HepG2 (cell line): ENCODE results near the gene LHPP. TPM values are rescaled to one million over a fixed set of nuclear protein-coding genes. Genes with fewer than 3 reads are reported as not detected.

Experiments used
- ATAC-seq: fragments of 200-7000 bp; cut with Tn5 transposase; 3 replicates; pipeline ENCODE4 v1.9.1; 2020; ENCODE audit warnings: mild to moderate bottlenecking, moderate library complexity
- BruUV-seq: library from RNA; stranded (reverse); fragments of 400-500 nt; replicated peaks from 2 replicates; lab custom pipeline; 2021; lab: Mats Ljungman, UMichigan
- CTCF ChIA-PET: fragments of 300-600 bp; formaldehyde crosslinking; extraction: SDS; loops from one replicate; lab custom pipeline; 2021; ENCODE audit warnings: low total read pairs, inconsistent platforms, low intra/inter-chr PET ratio; lab: Yijun Ruan, JAX
- POLR2A ChIA-PET: fragments of 350-600 bp; sonication (Branson Sonifier 250); formaldehyde crosslinking; loops from one replicate; lab custom pipeline; 2020; ENCODE audit warnings: antibody characterized with exemption, inconsistent platforms; lab: Yijun Ruan, JAX
- DNase-seq: peaks from one replicate; pipeline ENCODE4 v3.0.0-alpha.2; 2015; ENCODE audit warnings: low spot score
- FAIRE-seq: peaks from 3 replicates; lab custom pipeline; 2011; peaks lifted over from hg19 to GRCh38; lab: Jason Lieb, UNC
- H2AFZ ChIP-seq: one replicate; pipeline ENCODE4 v1.6.1; 2011; ENCODE audit warnings: low read length, inconsistent platforms
- H3K27ac ChIP-seq: fragments of 300-600 bp; 3 replicates; pipeline ENCODE4 v1.8.0; 2011; ENCODE audit warnings: mixed run types, mild to moderate bottlenecking, mixed read lengths, low read length, inconsistent platforms; ENCODE audit not compliant: insufficient read depth; ENCODE audit errors: extremely low read length
- H3K27me3 ChIP-seq, 2 experiments: fragments of 200-600 bp in 1 of 2; 2 replicates in 1 of 2; 3 replicates in 1 of 2; pipeline versions ENCODE4 v1.6.0 to v1.8.0; 2011; ENCODE audit warnings: low read length in 2 of 2, mild to moderate bottlenecking in 2 of 2, moderate library complexity in 2 of 2, inconsistent platforms in 1 of 2; ENCODE audit not compliant: insufficient read depth in 2 of 2, control insufficient read depth in 1 of 2
- H3K36me3 ChIP-seq, 2 experiments: fragments of 200-600 bp in 1 of 2; replicated peaks in 1 of 2; 2 replicates in 1 of 2; 3 replicates in 1 of 2; pipeline versions ENCODE4 v1.5.1 to v1.8.0; 2011; ENCODE audit warnings: low read length in 2 of 2, inconsistent platforms in 1 of 2; ENCODE audit not compliant: insufficient read depth in 2 of 2, control insufficient read depth in 1 of 2
- H3K4me1 ChIP-seq: 2 replicates; pipeline ENCODE4 v1.5.1; 2012; ENCODE audit warnings: low read length, inconsistent platforms; ENCODE audit not compliant: insufficient read depth
- H3K4me2 ChIP-seq: 2 replicates; pipeline ENCODE4 v1.6.0; 2011; ENCODE audit warnings: low read depth, low read length, inconsistent platforms
- H3K4me3 ChIP-seq, 3 experiments: fragments of 200-600 bp in 1 of 3; sonication (generic), shearing (Covaris generic) in 1 of 3; replicated peaks in 1 of 3; 2 replicates each; pipeline ENCODE4 v1.5.1; 2011 to 2016; ENCODE audit warnings: low read length in 3 of 3, inconsistent platforms in 2 of 3, low read depth in 2 of 3, mild to moderate bottlenecking in 2 of 3, control low read depth in 1 of 3, mixed read lengths in 1 of 3; ENCODE audit not compliant: insufficient read depth in 1 of 3
- H3K79me2 ChIP-seq: one replicate; pipeline ENCODE4 v1.6.1; 2011; ENCODE audit warnings: low read length, inconsistent platforms; ENCODE audit not compliant: insufficient read depth
- H3K9ac ChIP-seq: 2 replicates; pipeline ENCODE4 v1.6.0; 2011; ENCODE audit warnings: mild to moderate bottlenecking, low read depth, low read length, inconsistent platforms; ENCODE audit not compliant: insufficient read depth
- H3K9me3 ChIP-seq: 2 replicates; pipeline ENCODE4 v1.5.1; 2012; ENCODE audit warnings: mild to moderate bottlenecking, low read length
- H4K20me1 ChIP-seq: 2 replicates; pipeline ENCODE4 v1.6.0; 2011; ENCODE audit warnings: inconsistent platforms, mild to moderate bottlenecking, low read length, moderate library complexity; ENCODE audit not compliant: insufficient read depth
- CCDC6 ChIP-seq: sonication (generic); formaldehyde crosslinking; IDR thresholded peaks from 2 replicates; pipeline ENCODE4 v1.8.1; 2022; ENCODE audit warnings: mild to moderate bottlenecking, missing genetic modification reagents, moderate library complexity
- CEBPZ ChIP-seq: IDR thresholded peaks from 2 replicates; pipeline ENCODE4 v1.6.1; 2012; ENCODE audit warnings: low read length, improper control_type of control experiment
- ZBTB33 ChIP-seq: sonication (generic); formaldehyde crosslinking; IDR thresholded peaks from 2 replicates; pipeline ENCODE4 v1.4.0; 2020; ENCODE audit warnings: missing genetic modification reagents
- ZNF143 ChIP-seq: sonication (generic); formaldehyde crosslinking; IDR thresholded peaks from 2 replicates; pipeline ENCODE4 v1.4.0; 2020; ENCODE audit warnings: missing genetic modification reagents
- ZNF160 ChIP-seq: sonication (generic); formaldehyde crosslinking; IDR thresholded peaks from 2 replicates; pipeline ENCODE4 v1.8.0; 2022; ENCODE audit warnings: mild to moderate bottlenecking, inconsistent platforms, missing genetic modification reagents
- ZNF816 ChIP-seq: sonication (generic); formaldehyde crosslinking; IDR thresholded peaks from 2 replicates; pipeline ENCODE4 v1.8.0; 2022; ENCODE audit warnings: missing genetic modification reagents, mild to moderate bottlenecking, borderline replicate concordance
- WGBS: methylation state at CpG from one replicate; pipeline ENCODE4 v1.1.6; 2017; ENCODE audit warnings: low lambda C conversion rate; 5-methylcytosine and 5-hydroxymethylcytosine counted together
- in situ Hi-C: cut with HindIII; loops from 2 replicates; pipeline ENCODE4 v1.10.0; 2017; ENCODE audit warnings: low pct_unique_long_range_greater_than_20kb; ENCODE audit not compliant: extremely low pct_ligation_motif_present
- intact Hi-C: fragments of 100-400 bp; cut with micrococcal nuclease; formaldehyde crosslinking; loops from one replicate; pipeline ENCODE4 v1.10.0; 2022; ENCODE audit not compliant: unreplicated experiment
- polyA plus RNA-seq, 8 experiments: library from polyadenylated mRNA; depleted of rRNA in 3 of 8; stranded (reverse) in 7 of 8; unstranded in 1 of 8; fragments of >200 nt; fragmentation: Illumina TruSeq in 4 of 8; extraction: Trizol in 4 of 8; gene quantifications; 2 replicates each; pipeline versions ENCODE4 v1.2.1 to v1.2.3, GENCODE V29; 2011 to 2016; ENCODE audit warnings: low read depth in 4 of 8, missing spikeins in 1 of 8, mixed read lengths in 1 of 8; ENCODE audit not compliant: insufficient read depth in 1 of 8
- total RNA-seq, 5 experiments: library from RNA; depleted of rRNA; stranded (reverse); fragments of >200 nt; fragmentation: Illumina TruSeq; extraction: Trizol; gene quantifications; 2 replicates each; pipeline ENCODE4 v1.2.3, GENCODE V29; 2016; ENCODE audit warnings: low read depth in 1 of 5

The LHPP gene
- total and polyA plus RNA-seq, 2 of the 13 experiments (the other 11 are each of a cell fraction or from before 2014, with no cell fraction given) = 5.2 to 13.1 TPM

- TF ChIP-seq CEBPZ = no peak
These were observed 116.8 kb downstream of the LHPP start (continued) for GRCh38 chr10:124578231-124579010.

- FAIRE-seq (no peak), DNase-seq (no peak), ATAC-seq (peak; percentile 29; the same call in 2 of the 3 replicates)
- 65% methylated on average over 10 of the region's 16 CpGs for WGBS
- no peak for TF ChIP-seq ZNF816 (CRISPR knock-in tag)
- no peak for TF ChIP-seq CCDC6 (CRISPR knock-in tag)
- TF ChIP-seq ZBTB33 (CRISPR knock-in tag) = peak; percentile 55; the same call in 1 of the 2 replicates
- no peak for TF ChIP-seq ZNF160 (CRISPR knock-in tag)
- TF ChIP-seq ZNF143 (CRISPR knock-in tag) = no peak
- Histone ChIP-seq H4K20me1 (no peaks in the 10 kb centered on the region), H3K4me1 (no peaks in the 10 kb centered on the region), H3K4me3 (no peak overlapping the region), H3K4me2 (no peak overlapping the region), H3K27ac (no peak overlapping the region), H3K36me3 (no peaks in the 10 kb centered on the region), H3K9ac (no peak overlapping the region), H2AFZ (no peak overlapping the region), H3K27me3 (0 out of 5 replicates have a peak, but pooled peaks cover 0 to 2% of the 10 kb centered on the region in 2 experiments), H3K9me3 (no peaks in the 10 kb centered on the region), H3K79me2 (no peaks in the 10 kb centered on the region)
- ChIA-PET CTCF (no interaction called here), POLR2A (no interaction called here)
- in situ Hi-C loops = no loop called here
- no TSS peak for BruUV-seq
- intact Hi-C loops = no loop called here
These were observed 117.4 kb downstream of the LHPP start for GRCh38 chr10:124579011-124579399.
